GM12891 (cell line): ENCODE measurements around the gene NFATC2.

Source experiments
- POLR2A ChIP-seq: IDR thresholded peaks from 2 replicates; pipeline ENCODE4 v1.6.1; 2011; ENCODE audit warnings: low read depth, low read length, control low read depth
- POLR2AphosphoS5 ChIP-seq: IDR thresholded peaks from 2 replicates; pipeline ENCODE4 v1.6.1; 2011; ENCODE audit warnings: low read depth, low read length, control low read depth
- POU2F2 ChIP-seq: IDR thresholded peaks from 2 replicates; pipeline ENCODE4 v1.6.1; 2011; ENCODE audit warnings: low read depth, mild to moderate bottlenecking, control low read depth, low read length, moderate library complexity
- SPI1 ChIP-seq: IDR thresholded peaks from 2 replicates; pipeline ENCODE4 v1.6.1; 2011; ENCODE audit warnings: low read depth, low read length, control low read depth
- TAF1 ChIP-seq: IDR thresholded peaks from 2 replicates; pipeline ENCODE4 v1.6.1; 2011; ENCODE audit warnings: low read depth, low read length, control low read depth

GRCh38 chr20:51401496-51401895 is 141.0 kb downstream of the NFATC2 start:
- TF ChIP-seq POLR2A, result no peak
- no peak for TF ChIP-seq SPI1
- TF ChIP-seq POLR2AphosphoS5, result no peak
- no peak for TF ChIP-seq TAF1
- TF ChIP-seq POU2F2, result no peak
